SK-N-MC (cell line): ENCODE results near the gene COG5.

ENCODE experiments used
- DNase-seq: peaks from one replicate; pipeline ENCODE4 v3.0.0-alpha.2; 2011; ENCODE audit warnings: low read depth, low spot score
- H3K27ac ChIP-seq: fragments of 200-600 bp; sonication (generic); 2 replicates; pipeline ENCODE4 v1.5.1; 2016; ENCODE audit warnings: mixed run types
- H3K36me3 ChIP-seq: fragments of 200-600 bp; sonication (generic); 2 replicates; pipeline ENCODE4 v1.6.1; 2017; ENCODE audit warnings: antibody characterized with exemption, low read length, mixed read lengths; ENCODE audit not compliant: insufficient read depth
- H3K4me3 ChIP-seq: fragments of 200-600 bp; sonication (generic); 2 replicates; pipeline ENCODE4 v1.5.1; 2016
- H3K9ac ChIP-seq: fragments of 200-600 bp; sonication (generic); 2 replicates; pipeline ENCODE4 v1.8.0; 2017; ENCODE audit warnings: mixed run types, mixed read lengths; ENCODE audit not compliant: insufficient read length
- H3K9me3 ChIP-seq: fragments of 200-600 bp; sonication (generic); 2 replicates; pipeline ENCODE4 v1.6.1; 2017; ENCODE audit warnings: low read depth, mild to moderate bottlenecking, antibody characterized with exemption, low read length, moderate library complexity, mixed read lengths
- EZH2 ChIP-seq: fragments of 200-600 bp; sonication (generic); IDR thresholded peaks from one replicate; pipeline ENCODE4 v1.6.1; 2017; ENCODE audit warnings: antibody characterized with exemption
- FOXP2 ChIP-seq: optimal IDR thresholded peaks from 2 replicates; pipeline ENCODE3; 2011; ENCODE audit warnings: mild to moderate bottlenecking, moderate library complexity; ENCODE audit not compliant: insufficient read depth; ENCODE audit errors: extremely low read length, control extremely low read depth
- POLR2AphosphoS5 ChIP-seq: IDR thresholded peaks from 2 replicates; pipeline ENCODE4 v1.6.1; 2012; ENCODE audit warnings: mild to moderate bottlenecking, low read depth, low read length, borderline replicate concordance

COG5 gene

DNA sequence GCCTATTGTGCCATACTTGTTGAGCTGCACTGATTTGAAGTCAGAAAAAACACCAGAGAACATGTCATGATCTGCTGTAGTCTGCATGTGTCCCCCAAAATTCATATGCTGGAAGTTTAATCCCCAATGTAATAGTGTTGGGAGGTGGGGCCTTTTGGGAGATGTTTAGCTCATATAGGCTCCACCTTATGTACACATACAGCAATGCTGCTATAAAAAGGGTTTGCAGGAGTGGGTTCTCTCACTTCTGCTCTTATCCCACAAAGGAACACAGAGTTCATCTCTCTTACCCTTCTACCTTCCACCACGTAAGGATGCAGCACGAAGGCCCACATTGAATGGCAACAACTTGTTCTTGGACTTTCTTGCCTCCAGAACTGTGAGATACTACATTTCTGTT is 70.8 kb downstream of the COG5 start:
- Histone ChIP-seq H3K36me3 (no peaks in the 10 kb centered on the region), H3K27ac (no peak overlapping the region), H3K9ac (no peak overlapping the region), H3K9me3 (no peaks in the 10 kb centered on the region), H3K4me3 (no peak overlapping the region)
- DNase-seq: no peak
- TF ChIP-seq POLR2AphosphoS5 (no peak), EZH2 (no peak), FOXP2 (no peak)

DNA sequence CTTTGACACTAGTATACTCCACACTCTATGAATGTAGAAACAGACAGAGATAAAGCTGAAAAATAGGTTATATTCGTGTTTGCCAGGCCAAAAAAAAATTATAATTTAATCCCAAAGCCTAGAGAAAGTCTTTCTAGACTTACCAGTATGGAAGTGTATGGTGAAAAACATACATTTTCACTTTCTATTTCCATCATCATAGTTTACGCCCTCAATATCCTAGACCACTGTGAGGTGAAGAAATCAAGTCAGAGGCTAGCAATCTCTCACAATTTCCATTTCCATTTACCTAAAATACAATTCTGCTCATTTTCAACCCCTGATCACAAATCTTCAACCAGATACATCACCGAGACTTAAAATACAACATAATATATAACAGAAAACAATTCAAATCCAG is 77.7 kb downstream of the COG5 start:
- Histone ChIP-seq H3K9me3 (no peaks in the 10 kb centered on the region), H3K36me3 (no peaks in the 10 kb centered on the region), H3K9ac (no peak overlapping the region), H3K27ac (no peak overlapping the region), H3K4me3 (no peak overlapping the region)
- DNase-seq: no peak
- no peak for TF ChIP-seq EZH2
- no peak for TF ChIP-seq POLR2AphosphoS5
- TF ChIP-seq FOXP2: no peak

DNA sequence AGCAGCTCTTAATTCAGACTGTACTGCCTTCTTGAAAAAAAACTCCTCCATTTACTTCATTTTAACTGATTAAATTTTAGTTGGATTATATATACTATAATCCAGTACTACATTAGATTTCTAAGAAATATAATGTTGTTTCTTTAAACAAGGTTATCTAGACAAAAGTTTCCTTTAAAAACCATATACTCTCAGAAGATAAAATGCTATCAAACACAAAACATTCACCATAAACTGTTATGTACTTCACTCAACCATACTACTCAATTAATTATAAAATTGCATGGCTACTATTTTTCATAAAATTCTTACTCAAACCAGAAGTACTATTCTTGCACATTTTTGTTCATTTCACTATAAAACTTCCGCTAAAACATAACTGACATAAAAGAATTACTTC is 81.1 kb downstream of the COG5 start:
- Histone ChIP-seq H3K9ac (no peak overlapping the region), H3K9me3 (no peaks in the 10 kb centered on the region), H3K36me3 (no peaks in the 10 kb centered on the region), H3K4me3 (no peak overlapping the region), H3K27ac (no peak overlapping the region)
- TF ChIP-seq EZH2 (no peak), POLR2AphosphoS5 (no peak), FOXP2 (no peak)
- DNase-seq: no peak

DNA sequence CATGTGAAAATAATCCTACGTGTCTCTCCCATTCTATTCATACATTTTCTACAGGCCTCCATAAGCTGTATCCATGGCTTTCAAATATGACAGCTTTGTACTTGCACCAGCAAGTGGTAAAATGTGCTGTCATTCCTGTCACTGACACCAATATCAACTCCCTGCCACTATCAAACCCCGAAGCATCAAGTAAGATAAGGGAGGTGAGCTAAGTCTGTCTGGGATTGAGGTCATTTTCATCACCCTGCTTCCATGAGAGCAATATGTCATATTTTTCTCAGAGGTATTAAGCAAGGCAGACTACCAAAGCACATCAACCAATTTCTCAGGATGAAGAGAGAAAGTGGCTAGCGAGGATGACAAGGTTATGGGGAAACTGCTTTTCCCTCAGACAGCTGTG is 82.8 kb downstream of the COG5 start:
- H3K36me3 ChIP-seq: no peaks in the 10 kb centered on the region
- H3K4me3 ChIP-seq: no peak overlapping the region
- no peak overlapping the region for H3K27ac ChIP-seq
- no peaks in the 10 kb centered on the region for H3K9me3 ChIP-seq
- DNase-seq: no peak
- TF ChIP-seq FOXP2 (no peak), POLR2AphosphoS5 (no peak), EZH2 (no peak)
- no peak overlapping the region for H3K9ac ChIP-seq

DNA sequence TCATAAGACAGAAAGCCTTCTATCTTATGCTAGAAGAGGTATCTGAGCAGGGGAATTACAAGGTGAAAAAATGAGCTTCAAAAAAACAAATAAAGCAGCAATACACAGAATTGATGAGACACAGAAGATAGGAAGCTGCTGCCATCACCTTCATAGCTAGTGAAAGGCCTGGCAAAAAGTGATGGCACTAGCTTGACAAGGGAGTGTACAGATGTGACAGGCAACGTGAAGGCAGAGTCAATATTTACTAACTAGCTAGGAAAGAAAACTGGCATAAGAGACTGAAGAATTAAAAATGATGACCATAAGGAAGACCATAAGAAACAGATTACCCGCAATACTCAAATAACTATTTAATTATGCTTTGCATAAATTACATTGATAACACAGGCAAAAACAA is 84.4 kb downstream of the COG5 start:
- H3K27ac ChIP-seq: no peak overlapping the region
- no peaks in the 10 kb centered on the region for H3K9me3 ChIP-seq
- no peaks in the 10 kb centered on the region for H3K36me3 ChIP-seq
- DNase-seq: no peak
- TF ChIP-seq EZH2: no peak
- TF ChIP-seq FOXP2: no peak
- no peak for TF ChIP-seq POLR2AphosphoS5
- H3K9ac ChIP-seq: no peak overlapping the region
- no peak overlapping the region for H3K4me3 ChIP-seq

DNA sequence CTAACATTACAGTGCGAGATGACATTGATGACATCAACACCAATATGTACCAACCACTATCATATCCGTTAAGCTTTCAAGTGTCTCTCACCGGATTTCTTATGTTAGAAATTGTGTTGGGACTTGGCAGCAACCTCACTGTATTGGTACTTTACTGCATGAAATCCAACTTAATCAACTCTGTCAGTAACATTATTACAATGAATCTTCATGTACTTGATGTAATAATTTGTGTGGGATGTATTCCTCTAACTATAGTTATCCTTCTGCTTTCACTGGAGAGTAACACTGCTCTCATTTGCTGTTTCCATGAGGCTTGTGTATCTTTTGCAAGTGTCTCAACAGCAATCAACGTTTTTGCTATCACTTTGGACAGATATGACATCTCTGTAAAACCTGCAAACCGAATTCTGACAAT is 89.6 kb downstream of the COG5 start:
- no peak overlapping the region for H3K4me3 ChIP-seq
- no peaks in the 10 kb centered on the region for H3K9me3 ChIP-seq
- no peak for DNase-seq
- no peak overlapping the region for H3K27ac ChIP-seq
- H3K9ac ChIP-seq: no peak overlapping the region
- no peaks in the 10 kb centered on the region for H3K36me3 ChIP-seq
- TF ChIP-seq EZH2 (no peak), POLR2AphosphoS5 (no peak), FOXP2 (no peak)

DNA sequence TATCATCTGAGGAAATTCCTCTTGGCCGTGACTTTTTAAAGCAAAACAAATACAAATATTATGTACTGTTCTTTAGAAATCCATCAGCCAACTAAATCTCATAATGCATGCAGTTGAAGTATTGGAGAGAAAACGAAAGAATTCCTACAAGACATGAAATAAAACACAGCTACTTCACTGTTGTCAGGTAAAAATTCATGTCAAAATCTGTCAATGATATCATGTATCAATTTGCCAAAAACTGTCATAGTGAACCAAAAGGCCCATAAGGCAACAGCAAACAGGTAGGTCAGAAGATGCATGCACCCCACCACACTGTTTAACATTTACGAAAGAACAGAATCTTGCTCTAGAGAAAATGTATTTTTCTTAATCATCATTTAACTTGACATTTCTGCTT is 91.6 kb downstream of the COG5 start:
- no peak overlapping the region for H3K27ac ChIP-seq
- no peaks in the 10 kb centered on the region for H3K9me3 ChIP-seq
- H3K36me3 ChIP-seq: no peaks in the 10 kb centered on the region
- H3K4me3 ChIP-seq: no peak overlapping the region
- no peak overlapping the region for H3K9ac ChIP-seq
- DNase-seq: no peak
- TF ChIP-seq POLR2AphosphoS5 (no peak), EZH2 (no peak), FOXP2 (no peak)

DNA sequence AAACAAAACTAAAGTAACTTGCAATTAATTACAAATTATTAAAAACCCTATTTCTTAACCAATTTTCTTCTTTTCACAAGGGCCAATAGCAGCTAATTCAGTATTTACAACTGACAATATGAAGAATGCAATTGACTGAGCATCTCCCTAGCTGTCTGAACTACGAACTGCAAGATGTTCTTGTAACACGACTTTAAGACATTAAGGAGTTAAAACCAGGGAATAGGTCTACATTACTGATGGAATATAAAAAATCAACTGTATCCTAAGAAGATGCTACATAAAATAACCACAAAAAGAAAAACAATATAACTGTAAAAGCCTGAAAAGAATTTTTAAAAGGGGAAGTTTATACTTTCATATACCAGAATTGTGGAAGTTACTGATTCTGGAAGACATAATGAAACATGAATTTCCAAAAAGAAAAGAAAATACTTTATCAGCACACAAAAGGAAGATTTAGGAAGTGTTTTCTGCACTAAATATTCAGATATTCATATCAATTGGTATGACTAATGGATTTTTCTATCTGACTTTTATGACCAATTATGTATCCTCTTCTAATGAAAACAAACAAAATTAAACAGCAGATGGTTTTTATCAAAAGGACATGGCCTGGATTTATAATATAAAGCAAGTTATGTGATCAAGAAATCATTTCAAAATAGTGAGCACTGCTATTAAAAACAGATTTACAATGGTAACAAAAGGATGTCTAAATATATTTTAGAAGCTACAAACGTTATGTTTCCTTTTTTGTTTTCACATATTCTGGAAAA is 92.2 kb downstream of the COG5 start:
- no peak overlapping the region for H3K9ac ChIP-seq
- TF ChIP-seq EZH2: no peak
- TF ChIP-seq FOXP2: no peak
- no peak for TF ChIP-seq POLR2AphosphoS5
- H3K9me3 ChIP-seq: no peaks in the 10 kb centered on the region
- H3K27ac ChIP-seq: no peak overlapping the region
- H3K36me3 ChIP-seq: no peaks in the 10 kb centered on the region
- DNase-seq: no peak
- no peak overlapping the region for H3K4me3 ChIP-seq

DNA sequence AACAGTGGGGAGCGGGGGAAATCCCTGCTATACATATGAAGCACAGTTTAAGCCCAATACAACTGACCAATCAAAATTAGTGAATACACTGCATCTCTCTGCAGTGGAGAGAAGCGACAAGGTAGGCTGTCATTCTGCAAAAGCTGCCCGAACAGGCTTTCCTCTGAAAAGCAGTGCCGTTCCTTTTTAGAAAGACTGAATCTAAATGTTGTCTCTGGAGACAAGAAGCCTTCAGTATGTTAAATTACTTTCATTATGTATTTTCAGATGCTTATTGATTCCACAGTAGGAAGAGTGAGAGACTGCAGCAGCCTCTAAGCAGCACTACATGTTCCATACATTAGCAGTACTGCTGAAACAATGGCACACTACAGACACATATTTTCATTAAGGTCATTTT is 93.8 kb downstream of the COG5 start, which contains the start of gene GPR22:
Gene GPR22, plus strand, starts transcription at position 129 of the 400 bp plus-strand sequence. CDS start 4,004 bp downstream, outside the sequence.
- no peaks in the 10 kb centered on the region for H3K9me3 ChIP-seq
- no peak within 1 kb of the TSS for H3K27ac ChIP-seq
- TF ChIP-seq FOXP2 (no peak), POLR2AphosphoS5 (no peak), EZH2 (no peak)
- no peak within 1 kb of the TSS for H3K4me3 ChIP-seq
- no peak for DNase-seq
- H3K9ac ChIP-seq: no peak within 1 kb of the TSS
- H3K36me3 ChIP-seq: no peaks in the 10 kb centered on the region
